Liver (tissue), 3 donors: ENCODE measurements around the gene APOL6.

Experiments used
- EGR1 ChIP-seq, 2 donors: IDR thresholded peaks; 2 replicates each; pipeline ENCODE4 v1.6.1; 2016 to 2018; ENCODE audit warnings: antibody characterized with exemption in 2 of 2, low read depth in 2 of 2
- FOXA1 ChIP-seq: IDR thresholded peaks from 2 replicates; pipeline ENCODE4 v1.6.1; 2016; ENCODE audit warnings: antibody characterized with exemption
- FOXA2 ChIP-seq: IDR thresholded peaks from 2 replicates; pipeline ENCODE4 v1.6.1; 2016; ENCODE audit warnings: antibody characterized with exemption
- GABPA ChIP-seq, 2 donors: IDR thresholded peaks in 1 of 2; conservative IDR thresholded peaks in 1 of 2; 2 replicates each; pipeline ENCODE4 v1.6.1; 2016; ENCODE audit warnings: antibody characterized with exemption in 2 of 2, mild to moderate bottlenecking in 1 of 2, moderate library complexity in 1 of 2
- RAD21 ChIP-seq, 2 donors: IDR thresholded peaks; 2 replicates each; pipeline ENCODE4 v1.6.1; 2016; ENCODE audit warnings: antibody characterized with exemption in 2 of 2, mild to moderate bottlenecking in 2 of 2
- REST ChIP-seq: IDR thresholded peaks from 2 replicates; pipeline ENCODE4 v1.6.1; 2016; ENCODE audit warnings: antibody characterized with exemption, mild to moderate bottlenecking
- TAF1 ChIP-seq: conservative IDR thresholded peaks from 2 replicates; pipeline ENCODE4 v1.6.1; 2016; ENCODE audit warnings: antibody characterized with exemption, mild to moderate bottlenecking
- YY1 ChIP-seq: IDR thresholded peaks from 2 replicates; pipeline ENCODE4 v1.6.1; 2016; ENCODE audit warnings: antibody characterized with exemption, mild to moderate bottlenecking
- TF ChIP-seq, protein P1 (sequence below): fragments of 150-350 bp; IDR thresholded peaks from 2 replicates; pipeline ENCODE4 v1.5.1; 2017; ENCODE audit warnings: improper control_type of control experiment, low read depth, low read length; ENCODE audit not compliant: missing input control
- TF ChIP-seq, protein P2 (sequence below): IDR thresholded peaks from 2 replicates; pipeline ENCODE4 v1.6.1; 2016; ENCODE audit warnings: antibody characterized with exemption
- donor health status: healthy.
- donor health status: healthy.

DNA sequence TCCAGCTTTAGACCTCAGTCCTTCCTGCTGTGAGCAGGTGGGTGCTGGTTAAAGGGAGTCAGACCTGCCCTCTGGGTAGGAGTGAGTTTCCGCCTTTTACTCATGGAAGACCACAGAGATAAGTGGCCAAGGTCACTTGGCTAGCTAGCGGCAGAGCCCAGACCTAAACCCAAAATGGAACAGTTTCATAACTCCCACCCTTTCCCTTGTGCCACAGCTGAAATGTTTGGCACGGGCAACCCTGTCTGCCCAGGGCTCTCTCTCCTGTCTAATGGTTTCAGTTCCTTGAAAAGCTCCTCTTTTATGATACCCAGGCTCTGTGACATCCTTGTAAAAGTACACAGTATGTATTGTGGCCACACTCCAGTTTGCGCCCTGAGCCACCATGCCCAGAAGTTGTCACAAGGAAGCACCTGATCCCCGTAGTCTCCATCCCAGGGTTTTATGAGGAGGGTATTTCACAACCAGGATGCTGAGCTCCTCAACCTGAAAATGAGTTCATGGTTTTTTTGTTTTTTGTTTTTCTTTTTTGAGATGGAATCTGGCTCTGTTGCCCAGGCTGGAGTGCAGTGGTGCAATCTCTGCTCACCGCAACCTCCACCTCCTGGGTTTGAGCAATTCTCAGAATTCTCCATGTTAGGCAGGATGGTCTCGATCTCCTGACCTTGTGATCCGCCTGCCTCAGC lies 36.2 kb upstream of the APOL6 start:
- TF ChIP-seq YY1: no peak
- TF ChIP-seq, protein P1, sequence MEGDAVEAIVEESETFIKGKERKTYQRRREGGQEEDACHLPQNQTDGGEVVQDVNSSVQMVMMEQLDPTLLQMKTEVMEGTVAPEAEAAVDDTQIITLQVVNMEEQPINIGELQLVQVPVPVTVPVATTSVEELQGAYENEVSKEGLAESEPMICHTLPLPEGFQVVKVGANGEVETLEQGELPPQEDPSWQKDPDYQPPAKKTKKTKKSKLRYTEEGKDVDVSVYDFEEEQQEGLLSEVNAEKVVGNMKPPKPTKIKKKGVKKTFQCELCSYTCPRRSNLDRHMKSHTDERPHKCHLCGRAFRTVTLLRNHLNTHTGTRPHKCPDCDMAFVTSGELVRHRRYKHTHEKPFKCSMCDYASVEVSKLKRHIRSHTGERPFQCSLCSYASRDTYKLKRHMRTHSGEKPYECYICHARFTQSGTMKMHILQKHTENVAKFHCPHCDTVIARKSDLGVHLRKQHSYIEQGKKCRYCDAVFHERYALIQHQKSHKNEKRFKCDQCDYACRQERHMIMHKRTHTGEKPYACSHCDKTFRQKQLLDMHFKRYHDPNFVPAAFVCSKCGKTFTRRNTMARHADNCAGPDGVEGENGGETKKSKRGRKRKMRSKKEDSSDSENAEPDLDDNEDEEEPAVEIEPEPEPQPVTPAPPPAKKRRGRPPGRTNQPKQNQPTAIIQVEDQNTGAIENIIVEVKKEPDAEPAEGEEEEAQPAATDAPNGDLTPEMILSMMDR: no peak
- TF ChIP-seq RAD21 (IDR thresholded peaks at IDR 0.05): no peak
- TF ChIP-seq GABPA (IDR thresholded peaks at IDR 0.05 in 1 of 2, conservative IDR thresholded peaks at IDR 0.05 in 1 of 2): no peak
- TF ChIP-seq TAF1: no peak
- TF ChIP-seq FOXA2: no peak
- TF ChIP-seq FOXA1: no peak
- TF ChIP-seq, protein P2, sequence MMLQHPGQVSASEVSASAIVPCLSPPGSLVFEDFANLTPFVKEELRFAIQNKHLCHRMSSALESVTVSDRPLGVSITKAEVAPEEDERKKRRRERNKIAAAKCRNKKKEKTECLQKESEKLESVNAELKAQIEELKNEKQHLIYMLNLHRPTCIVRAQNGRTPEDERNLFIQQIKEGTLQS: no peak
- TF ChIP-seq REST: no peak
- no peak for TF ChIP-seq EGR1 (IDR thresholded peaks at IDR 0.05; ENCODE audit: low read depth in 2 of 2)
